ENCODE results near the gene B3GALT6. TPM values are rescaled to one million over a fixed set of nuclear protein-coding genes. Genes with fewer than 3 reads are reported as not detected.
A peak's percentile ranks its signal among the peaks of the same experiment; 100 is the strongest.

B3GALT6 gene
- total RNA-seq (2021): 27.0 and 27.1 TPM in 2 replicates
- long read RNA-seq, transcript B3GALT6-201 (1 exons, 2,783 nt): major isoform, 11 of 11 reads
- long read RNA-seq, partial matches to known transcripts: 0 of 11 reads
- long read RNA-seq, other reads (novel, unspliced or antisense): 0 of 11 reads

- WGBS (ENCODE audit: extremely low coverage, insufficient read length, low lambda C conversion rate): no CpG with 5 or more reads among the region's 100 CpGs
- H3K79me1 ChIP-seq (ENCODE audit: insufficient read depth, low read depth, low read length, poor library complexity, severe bottlenecking): peaks cover 2% of the 10 kb centered on the region
- Mint-ChIP-seq H3K27ac (peak within 1 kb of the TSS; percentile 58 to 93 (median 62); a peak in 2 of 7 replicates), H3K4me3 (peak within 1 kb of the TSS; percentile 90 to 93), H3K4me1 (peaks cover 15 to 23% of the 10 kb centered on the region in 2 experiments), H3K9me3 (peaks cover 0 to 4% of the 10 kb centered on the region in 2 experiments; a peak in 1 of 5 replicates), H3K27me3 (ENCODE audit: low read depth) (no peaks in the 10 kb centered on the region), H3K36me3 (ENCODE audit: insufficient read depth in 1 of 3, low read depth in 3 of 3) (peaks cover 17 to 37% (median 37%) of the 10 kb centered on the region in 3 experiments)
- no peak within 1 kb of the TSS for H3K56ac ChIP-seq (ENCODE audit: insufficient read length, low read depth, low read length)
- no peak within 1 kb of the TSS for H4K91ac ChIP-seq (ENCODE audit: insufficient read length, low read depth, low read length)
- H3K27ac ChIP-seq (ENCODE audit: insufficient read length, low read depth, low read length): no peak within 1 kb of the TSS
- no peak within 1 kb of the TSS for H3K23ac ChIP-seq (ENCODE audit: insufficient read length, low read depth, low read length)
- no peak for TF ChIP-seq CTCF (conservative IDR thresholded peaks at IDR 0.05)
- no peak within 1 kb of the TSS for H3K18ac ChIP-seq (ENCODE audit: insufficient read length, low read depth, low read length)
- no peak within 1 kb of the TSS for H2BK120ac ChIP-seq (ENCODE audit: low read depth, low read length, poor library complexity, severe bottlenecking)
- H4K5ac ChIP-seq (ENCODE audit: insufficient read length, low read depth, low read length): no peak within 1 kb of the TSS
- no peak within 1 kb of the TSS for H2BK15ac ChIP-seq (ENCODE audit: low read depth, low read length)
- no peak within 1 kb of the TSS for H2BK5ac ChIP-seq (ENCODE audit: insufficient read length, low read length)
- no peak within 1 kb of the TSS for H2BK20ac ChIP-seq (ENCODE audit: low read depth, low read length, poor library complexity, severe bottlenecking)
- H3K27me3 ChIP-seq (ENCODE audit: insufficient read depth, low read length): no peaks in the 10 kb centered on the region
- no peak within 1 kb of the TSS for H2AK5ac ChIP-seq (ENCODE audit: insufficient read length, low read length)
- H3K4ac ChIP-seq (ENCODE audit: low read depth, low read length): no peak within 1 kb of the TSS
- H3K4me2 ChIP-seq (ENCODE audit: insufficient read depth, insufficient read length, low read length): peak within 1 kb of the TSS; percentile 71
- H4K8ac ChIP-seq (replicated peaks; ENCODE audit: insufficient read length, low read depth, low read length): no peak within 1 kb of the TSS
- no peak within 1 kb of the TSS for H2AFZ ChIP-seq (ENCODE audit: low read length)
- peaks cover 6% of the 10 kb centered on the region for H3K23me2 ChIP-seq (ENCODE audit: insufficient read length, low read depth, low read length, poor library complexity, severe bottlenecking)
- no peaks in the 10 kb centered on the region for H3K4me1 ChIP-seq (ENCODE audit: insufficient read depth, low read length)
- H4K20me1 ChIP-seq (ENCODE audit: control insufficient read depth, insufficient read depth, insufficient read length): no peaks in the 10 kb centered on the region
- no peak within 1 kb of the TSS for H3T11ph ChIP-seq (ENCODE audit: low read length)
- no peak within 1 kb of the TSS for H2BK12ac ChIP-seq (ENCODE audit: insufficient read length, low read depth, low read length)
- no peaks in the 10 kb centered on the region for H3K9me3 ChIP-seq (ENCODE audit: control insufficient read depth, low read depth, low read length)
- peak; percentile 61 for DNase-seq
- H3K79me2 ChIP-seq (ENCODE audit: insufficient read depth, low read length): peaks cover 2% of the 10 kb centered on the region; the same call in 1 of the 2 replicates
- peak within 1 kb of the TSS; percentile 43 for H3K9ac ChIP-seq (ENCODE audit: extremely low read depth, insufficient read length, low read length)
- H3K14ac ChIP-seq (ENCODE audit: insufficient read depth, low read length): peak within 1 kb of the TSS; percentile 59
Observed at GRCh38 chr1:1232208-1232795, at the start of gene B3GALT6. TSS of gene B3GALT6 (plus strand) at chr1:1232237. CDS start at chr1:1232279, 42 bp downstream.

Data from H9 (cell line).